ENCODE results near the gene TRAF7.
"Not testable (repeated sequence)": the region's sequence is repeated elsewhere in the genome, so short reads cannot be mapped to it uniquely, and the experiment has no call there.

Gene TRAF7

DNA sequence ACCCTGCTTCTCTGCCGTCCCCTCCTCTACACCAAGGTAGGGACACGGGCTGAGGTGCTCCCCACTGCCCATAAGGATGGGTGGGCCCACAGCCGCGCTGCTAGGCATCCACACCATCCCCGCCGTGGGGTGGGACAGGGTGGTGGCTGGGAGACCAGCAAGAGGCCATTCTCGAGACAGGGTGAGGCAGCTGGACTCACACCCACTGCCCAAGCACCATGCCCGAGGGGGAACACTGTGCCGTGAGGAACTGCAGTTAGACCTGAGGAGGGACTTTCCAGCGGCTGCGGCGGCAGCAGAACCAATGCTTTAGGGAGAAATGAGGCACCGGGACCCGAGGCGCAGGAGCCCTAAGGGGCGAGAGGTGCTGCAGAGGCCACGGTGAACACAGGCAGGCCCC is 33.2 kb upstream of the TRAF7 start:
- in situ Hi-C loops (cut with MboI; ENCODE audit: low sequenced_read_pairs): no loop called here

DNA sequence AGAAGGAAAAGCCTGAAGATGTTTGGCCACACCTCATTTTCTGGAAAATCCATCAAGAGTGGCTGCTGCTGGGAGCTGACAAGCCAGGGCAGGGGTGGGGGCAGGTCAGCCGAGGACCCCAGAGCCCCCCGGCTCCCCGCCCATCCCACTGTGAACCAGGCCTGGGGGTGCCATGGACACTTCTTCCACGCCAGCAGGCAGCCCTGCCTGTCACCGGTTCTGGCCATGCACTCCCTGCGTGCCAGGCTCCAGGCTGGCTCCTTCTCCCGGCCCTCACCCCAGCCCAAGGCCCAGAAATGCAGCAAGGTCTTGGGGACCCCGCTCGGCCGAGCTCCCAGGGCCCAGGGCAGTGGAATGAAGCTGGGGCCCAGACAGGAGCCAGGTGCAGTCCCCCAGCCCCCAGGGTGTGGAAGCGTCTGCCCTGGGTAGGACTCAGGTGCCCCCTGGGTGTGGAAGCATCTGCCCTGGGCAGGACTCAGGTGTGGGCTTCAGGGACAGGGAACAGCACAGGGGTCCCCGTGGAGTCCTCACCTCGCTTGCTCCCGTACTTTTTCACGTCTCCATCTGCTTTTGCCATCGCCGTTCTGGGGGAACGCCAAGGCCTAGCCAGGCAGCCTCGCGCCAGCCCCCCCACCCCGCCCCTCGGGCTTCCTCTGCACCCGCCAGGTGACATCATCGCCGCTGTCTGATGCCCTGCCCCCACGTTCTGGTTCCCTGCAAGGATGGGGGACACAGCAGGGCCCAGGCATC is 32.5 kb upstream of the TRAF7 start:
- in situ Hi-C loops (cut with MboI; ENCODE audit: low sequenced_read_pairs): not testable (repeated sequence)

DNA sequence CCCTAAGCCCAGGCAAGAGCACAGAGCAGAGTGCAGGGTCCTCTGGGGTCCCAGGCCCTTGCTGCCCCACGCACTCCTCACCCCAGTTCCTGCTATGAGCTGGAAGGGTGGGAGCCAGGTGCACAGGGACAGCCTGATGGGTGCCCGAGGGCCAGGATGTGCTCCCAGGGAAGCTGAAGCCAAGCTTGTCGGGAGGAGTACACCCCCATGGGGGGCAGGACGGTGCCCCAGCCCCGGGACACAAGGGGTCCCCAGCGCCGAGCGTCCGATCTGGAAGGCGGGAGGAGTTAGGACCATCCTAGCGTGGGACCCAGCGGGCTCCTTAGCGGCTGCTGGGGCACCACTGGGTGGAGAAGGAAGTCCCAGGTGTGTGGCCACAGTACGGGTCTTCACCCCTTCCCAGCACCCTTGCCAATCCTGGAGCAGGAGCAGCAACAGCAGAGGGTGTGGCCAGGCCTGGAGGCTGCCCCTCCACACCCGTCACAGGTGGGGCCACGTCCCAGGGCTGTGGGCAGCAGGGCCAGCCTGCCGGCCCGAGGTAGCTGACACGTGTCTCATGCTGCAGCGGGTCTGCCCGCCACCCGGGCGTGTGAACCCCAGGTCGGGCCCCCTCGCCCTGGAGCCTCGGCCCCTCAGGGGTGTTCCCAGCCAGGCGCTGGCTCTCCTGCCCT is 31.7 kb upstream of the TRAF7 start:
- in situ Hi-C loops (cut with MboI; ENCODE audit: low sequenced_read_pairs): not testable (repeated sequence)

DNA sequence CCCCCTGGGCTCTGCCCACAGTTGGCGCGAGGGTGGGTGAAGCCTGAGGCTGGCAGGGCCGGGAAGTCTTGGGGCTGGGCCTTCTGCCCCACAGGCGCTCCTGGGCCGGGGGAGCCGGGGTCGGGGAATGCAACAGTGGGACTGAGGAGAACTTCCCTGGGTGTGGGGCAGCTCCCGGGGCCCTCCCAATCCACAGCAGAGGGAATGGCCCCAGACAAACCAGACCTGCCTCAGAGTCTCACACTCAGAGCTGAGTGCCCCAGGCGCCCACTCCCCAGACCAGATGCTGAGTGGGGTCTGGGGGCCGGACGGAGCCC is 31.2 kb upstream of the TRAF7 start:
- in situ Hi-C loops (cut with MboI; ENCODE audit: low sequenced_read_pairs): not testable (repeated sequence)

DNA sequence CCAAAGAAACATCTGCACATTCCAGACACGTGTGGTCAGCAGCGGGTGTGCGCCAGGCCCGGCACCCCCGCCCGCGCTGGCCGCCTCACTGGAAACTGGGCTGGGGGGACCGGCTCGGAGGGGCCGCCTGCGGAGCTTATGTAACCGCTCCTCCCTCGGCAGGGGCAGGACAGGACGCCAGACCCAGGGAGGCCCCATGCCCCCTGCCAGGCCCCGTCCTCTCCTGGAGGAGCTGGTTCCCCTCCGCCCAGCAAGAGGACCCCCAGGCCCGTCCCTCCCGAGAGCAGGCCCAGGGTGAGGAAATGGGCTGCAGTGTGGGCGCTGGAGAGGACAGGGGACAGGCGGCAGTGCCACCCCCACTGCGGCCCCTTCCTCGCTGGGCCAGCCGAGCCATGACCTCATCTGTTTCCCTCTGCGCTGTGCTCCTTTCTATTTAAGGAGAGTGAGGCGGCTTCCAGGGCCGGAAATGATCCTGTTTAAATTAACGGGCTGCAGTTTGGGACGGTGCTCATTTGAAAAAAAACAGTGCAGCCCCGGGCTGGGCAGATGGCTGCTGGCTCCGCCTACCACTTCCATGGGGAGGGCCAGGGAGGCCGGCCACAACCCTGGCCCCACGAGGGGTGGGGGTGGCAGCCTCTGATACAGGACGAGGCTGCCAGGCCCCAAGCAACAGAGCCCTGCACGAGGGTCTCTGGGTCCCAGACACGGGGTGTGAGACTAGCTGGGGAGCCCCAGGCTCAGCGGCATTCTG is 30.7 kb upstream of the TRAF7 start:
- in situ Hi-C loops (cut with MboI; ENCODE audit: low sequenced_read_pairs): loop anchor here (25.0 kb wide), 1 partner anchor 263 kb away; the partner anchor contains the start of gene MEIOB

DNA sequence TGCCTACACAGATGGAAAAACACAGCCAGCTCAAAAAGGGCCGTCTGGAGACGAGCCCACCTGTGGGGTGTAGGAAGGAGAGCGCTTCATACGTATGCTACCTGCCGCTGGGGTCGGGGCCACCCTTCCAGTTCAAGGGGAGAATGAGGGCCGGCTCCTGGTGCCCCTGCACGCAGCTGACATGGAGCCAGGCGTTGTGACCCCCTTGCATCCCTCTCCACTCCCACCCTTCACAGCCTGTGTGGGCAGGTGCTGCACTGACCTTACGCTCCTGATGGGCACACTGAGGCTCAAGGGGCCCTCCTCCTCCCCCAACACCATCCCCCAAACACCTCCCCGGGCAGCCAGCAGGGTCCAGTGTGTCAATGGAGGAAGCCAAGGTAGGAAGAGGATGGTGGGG is 30.0 kb upstream of the TRAF7 start:
- in situ Hi-C loops (cut with MboI; ENCODE audit: low sequenced_read_pairs): loop anchor here (25.0 kb wide), 1 partner anchor 263 kb away; the partner anchor contains the start of gene MEIOB

DNA sequence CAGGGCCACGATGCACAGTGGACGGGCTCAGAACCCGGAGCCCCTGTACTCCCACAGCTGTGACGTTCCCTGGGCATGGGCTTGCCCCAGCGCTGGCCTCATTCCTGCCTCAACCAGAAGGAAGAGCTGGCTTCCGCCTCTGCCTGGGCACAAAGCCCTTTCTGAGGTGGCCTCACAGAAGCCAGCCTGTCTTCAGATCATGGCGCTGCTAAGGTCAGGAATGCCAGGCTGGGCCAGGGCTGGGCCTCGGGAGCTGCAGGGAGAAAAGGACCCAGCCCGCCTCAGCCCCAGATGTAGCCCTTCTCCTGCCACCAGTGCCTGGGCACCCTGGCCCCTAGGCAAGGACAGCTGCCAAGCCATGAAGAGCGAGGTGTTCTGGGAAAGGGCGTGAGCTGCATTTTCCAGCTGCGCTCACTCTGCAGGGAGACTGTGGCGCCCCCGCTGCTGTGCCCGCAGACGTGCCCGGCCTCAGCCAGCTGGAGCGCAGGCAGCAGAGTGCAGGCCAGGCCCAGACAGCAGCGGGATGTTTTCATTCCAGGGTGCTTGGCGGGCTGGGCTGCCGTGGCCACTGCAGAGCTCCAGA is 29.3 kb upstream of the TRAF7 start:
- in situ Hi-C loops (cut with MboI; ENCODE audit: low sequenced_read_pairs): loop anchor here (25.0 kb wide), 1 partner anchor 264 kb away; the partner anchor contains the start of gene MEIOB

DNA sequence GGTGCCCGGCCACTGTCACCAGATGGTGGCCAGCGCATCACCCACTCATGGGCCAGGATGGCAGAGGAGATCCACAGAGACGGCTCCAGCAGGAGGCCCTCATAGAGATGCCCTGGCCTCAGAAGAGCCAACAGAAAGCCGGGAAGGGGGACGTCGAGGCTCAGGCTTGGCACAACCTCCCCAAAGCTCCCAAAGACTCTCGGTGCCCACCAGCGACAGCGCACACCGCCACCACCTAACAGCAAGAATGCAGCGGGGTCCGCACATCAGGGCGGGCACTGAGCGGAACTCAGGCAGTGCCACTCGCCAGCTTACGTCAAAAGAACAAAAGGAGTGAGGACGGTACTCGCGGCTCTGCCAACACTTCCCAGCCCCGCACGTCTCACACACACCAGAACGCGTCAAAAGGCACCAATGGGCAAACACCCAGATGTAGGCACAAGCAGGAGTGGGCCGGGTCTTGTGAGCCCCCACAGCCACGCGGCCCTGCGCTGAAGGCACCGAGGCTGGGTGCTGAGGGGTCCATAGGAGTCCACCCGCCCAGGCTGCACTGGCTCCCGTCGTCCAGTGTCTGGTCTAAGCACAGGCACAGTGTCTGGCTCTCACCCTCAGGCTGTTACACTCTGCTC is 28.5 kb upstream of the TRAF7 start:
- in situ Hi-C loops (cut with MboI; ENCODE audit: low sequenced_read_pairs): loop anchor here (25.0 kb wide), 1 partner anchor 265 kb away; the partner anchor contains the start of gene MEIOB

DNA sequence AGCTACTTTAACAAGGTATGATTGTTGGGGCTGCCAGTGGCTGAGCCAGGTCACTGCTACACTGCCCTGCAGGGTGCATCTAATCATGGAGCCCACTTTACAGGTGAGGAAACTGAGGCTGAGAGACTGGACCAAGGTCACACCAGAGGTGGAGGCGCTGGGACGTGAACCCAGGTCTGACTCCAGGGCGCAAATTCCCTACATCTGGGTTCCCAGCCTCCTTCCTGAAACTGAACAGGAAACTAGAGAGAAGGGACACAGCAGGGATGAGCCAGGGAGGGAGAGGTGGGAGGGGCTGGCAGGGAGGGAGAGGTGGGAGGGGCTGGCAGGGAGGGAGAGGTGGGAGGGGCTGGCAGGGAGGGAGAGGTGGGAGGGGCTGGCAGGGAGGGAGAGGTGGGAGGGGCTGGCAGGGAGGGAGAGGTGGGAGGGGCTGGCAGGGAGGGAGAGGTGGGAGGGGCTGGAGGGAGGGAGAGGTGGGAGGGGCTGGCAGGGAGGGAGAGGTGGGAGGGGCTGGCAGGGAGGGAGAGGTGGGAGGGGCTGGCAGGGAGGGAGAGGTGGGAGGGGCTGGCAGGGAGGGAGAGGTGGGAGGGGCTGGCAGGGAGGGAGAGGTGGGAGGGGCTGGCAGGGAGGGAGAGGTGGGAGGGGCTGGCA is 27.8 kb upstream of the TRAF7 start:
- in situ Hi-C loops (cut with MboI; ENCODE audit: low sequenced_read_pairs): loop anchor here (25.0 kb wide), 1 partner anchor 265 kb away; the partner anchor contains the start of gene MEIOB

DNA sequence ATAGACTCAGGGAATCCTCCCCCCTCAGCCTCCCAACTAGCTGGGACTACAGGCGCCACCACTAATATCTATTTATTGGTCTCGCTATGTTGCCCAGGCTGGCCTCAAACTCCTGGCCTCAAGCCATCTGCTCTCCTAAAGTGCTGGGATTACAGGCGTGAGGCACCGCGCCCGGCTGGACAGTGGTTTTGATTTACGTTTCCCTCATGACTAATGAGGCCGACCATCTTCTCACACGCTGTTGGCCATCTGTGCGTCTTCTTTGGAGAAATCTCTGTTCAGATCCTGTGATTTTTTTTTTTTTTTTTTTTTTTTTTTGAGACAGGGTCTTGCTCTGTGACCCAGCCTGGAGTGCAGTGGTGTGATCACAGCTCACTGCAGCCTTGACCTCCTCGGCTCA is 26.3 kb upstream of the TRAF7 start:
- in situ Hi-C loops (cut with MboI; ENCODE audit: low sequenced_read_pairs): loop anchor here (25.0 kb wide), 1 partner anchor 267 kb away; the partner anchor contains the start of gene MEIOB

DNA sequence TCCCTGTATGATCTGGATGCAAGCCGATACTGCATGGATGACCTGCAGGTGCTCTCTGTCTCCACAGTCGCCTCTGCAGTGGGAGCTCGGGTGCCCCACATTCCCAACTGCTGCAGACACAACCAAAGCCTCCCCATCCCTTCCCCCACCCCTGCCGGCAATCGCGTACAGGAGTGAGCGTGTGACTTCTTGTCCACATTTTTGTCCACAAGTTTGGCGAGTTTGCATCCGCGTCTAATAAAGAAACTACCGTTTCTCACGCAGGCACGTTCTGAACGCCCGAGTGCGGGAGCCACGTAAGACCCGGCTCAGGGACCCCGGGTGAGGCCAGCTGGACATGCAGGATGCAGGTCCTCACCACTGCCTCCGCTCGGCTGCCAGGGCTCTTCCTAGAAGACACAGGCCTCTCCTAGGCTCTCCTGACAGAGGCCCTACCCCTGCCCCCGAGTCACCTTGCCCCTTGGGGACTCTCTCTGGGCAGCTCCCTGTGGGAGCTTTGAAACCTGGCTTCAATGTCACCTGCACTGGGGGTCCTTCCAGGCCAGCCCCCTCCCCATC is 25.6 kb upstream of the TRAF7 start:
- in situ Hi-C loops (cut with MboI; ENCODE audit: low sequenced_read_pairs): loop anchor here (25.0 kb wide), 1 partner anchor 268 kb away; the partner anchor contains the start of gene MEIOB

DNA sequence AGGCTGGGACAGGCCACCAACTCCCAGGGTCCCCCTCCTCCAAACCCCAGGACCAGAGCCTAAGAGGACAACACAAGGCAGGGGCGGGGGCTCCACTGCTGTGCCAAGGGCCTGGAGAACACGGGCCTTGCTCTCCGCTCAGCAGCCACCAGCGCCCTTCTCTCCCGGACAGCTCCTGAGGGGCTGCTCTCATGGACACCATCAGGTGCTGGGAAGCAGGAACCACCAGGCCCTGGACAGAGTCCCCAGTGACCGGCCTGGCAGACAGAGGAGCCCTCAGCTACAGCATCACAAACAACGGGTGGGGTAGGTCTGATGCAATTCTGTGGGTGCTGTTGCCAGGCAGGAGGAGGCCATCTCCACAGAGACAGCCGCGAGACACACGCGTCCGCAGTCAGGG is 21.8 kb upstream of the TRAF7 start:
- in situ Hi-C loops (cut with MboI; ENCODE audit: low sequenced_read_pairs): loop anchor here (25.0 kb wide), 1 partner anchor 271 kb away; the partner anchor contains the start of gene MEIOB

DNA sequence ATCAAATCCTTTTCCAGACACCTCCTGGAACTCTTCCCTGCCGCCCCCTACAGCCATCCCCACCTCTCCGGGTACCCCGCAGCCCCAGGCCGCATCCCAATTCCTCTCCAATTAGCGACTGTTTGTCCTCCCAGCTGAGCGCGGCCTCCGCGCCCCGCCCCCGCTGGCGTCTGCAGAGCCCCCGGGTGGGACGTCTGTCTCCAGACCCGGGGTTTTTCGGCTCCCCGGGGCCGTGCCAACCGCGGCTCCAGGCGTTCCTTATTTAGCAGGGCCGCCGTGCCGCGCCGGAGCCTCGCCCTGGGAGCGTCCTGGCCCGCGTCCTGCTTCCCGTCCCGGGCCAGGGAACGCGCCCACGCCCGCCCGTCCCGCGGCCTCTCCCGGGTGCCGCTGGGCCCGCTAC is 20.5 kb upstream of the TRAF7 start:
- in situ Hi-C loops (cut with MboI; ENCODE audit: low sequenced_read_pairs): loop anchor here (25.0 kb wide), 1 partner anchor 273 kb away; the partner anchor contains the start of gene MEIOB

DNA sequence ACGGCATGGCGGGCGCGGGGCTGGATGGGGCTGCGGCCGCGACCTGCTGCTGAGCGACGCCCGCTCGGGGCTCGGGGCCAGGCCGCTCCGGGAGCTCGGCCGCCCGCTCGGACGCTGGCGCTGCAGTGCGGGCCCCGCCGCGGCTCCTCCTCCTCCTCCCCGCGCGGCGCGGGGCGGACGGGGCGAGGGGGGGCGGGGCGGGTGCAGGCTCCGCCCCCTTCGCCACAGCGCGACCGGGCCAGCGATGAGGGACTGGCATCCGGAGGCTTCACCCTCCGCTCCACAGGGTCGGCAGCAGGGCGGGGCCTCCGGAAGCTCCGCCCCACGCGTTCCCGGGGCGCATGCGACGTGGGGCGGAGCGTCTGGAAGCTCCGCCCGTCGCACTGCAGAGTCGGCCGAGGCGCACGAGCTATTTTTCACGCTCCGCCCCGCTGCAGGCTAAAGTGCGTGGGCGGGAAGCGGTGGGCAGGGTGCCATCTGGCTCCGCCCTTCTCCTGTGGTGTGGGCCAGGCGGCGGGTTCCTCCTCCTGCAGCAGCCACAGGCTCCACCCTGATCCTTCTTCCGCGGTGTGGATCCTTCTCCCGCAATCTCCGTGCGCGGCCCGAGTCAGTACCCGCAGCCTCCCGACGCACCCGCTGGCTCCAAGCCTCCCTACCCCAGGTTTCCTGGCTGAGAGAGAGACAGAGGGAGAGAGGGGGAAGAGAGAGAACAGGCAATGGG is 19.7 kb upstream of the TRAF7 start, which contains the start of gene PKD1:
TSS of gene PKD1 (minus strand) at position 129 of the 721 bp plus-strand sequence. CDS start 209 bp downstream, outside the sequence.
- in situ Hi-C loops (cut with MboI; ENCODE audit: low sequenced_read_pairs): loop anchor here (25.0 kb wide), 1 partner anchor 274 kb away; the partner anchor contains the start of gene MEIOB

DNA sequence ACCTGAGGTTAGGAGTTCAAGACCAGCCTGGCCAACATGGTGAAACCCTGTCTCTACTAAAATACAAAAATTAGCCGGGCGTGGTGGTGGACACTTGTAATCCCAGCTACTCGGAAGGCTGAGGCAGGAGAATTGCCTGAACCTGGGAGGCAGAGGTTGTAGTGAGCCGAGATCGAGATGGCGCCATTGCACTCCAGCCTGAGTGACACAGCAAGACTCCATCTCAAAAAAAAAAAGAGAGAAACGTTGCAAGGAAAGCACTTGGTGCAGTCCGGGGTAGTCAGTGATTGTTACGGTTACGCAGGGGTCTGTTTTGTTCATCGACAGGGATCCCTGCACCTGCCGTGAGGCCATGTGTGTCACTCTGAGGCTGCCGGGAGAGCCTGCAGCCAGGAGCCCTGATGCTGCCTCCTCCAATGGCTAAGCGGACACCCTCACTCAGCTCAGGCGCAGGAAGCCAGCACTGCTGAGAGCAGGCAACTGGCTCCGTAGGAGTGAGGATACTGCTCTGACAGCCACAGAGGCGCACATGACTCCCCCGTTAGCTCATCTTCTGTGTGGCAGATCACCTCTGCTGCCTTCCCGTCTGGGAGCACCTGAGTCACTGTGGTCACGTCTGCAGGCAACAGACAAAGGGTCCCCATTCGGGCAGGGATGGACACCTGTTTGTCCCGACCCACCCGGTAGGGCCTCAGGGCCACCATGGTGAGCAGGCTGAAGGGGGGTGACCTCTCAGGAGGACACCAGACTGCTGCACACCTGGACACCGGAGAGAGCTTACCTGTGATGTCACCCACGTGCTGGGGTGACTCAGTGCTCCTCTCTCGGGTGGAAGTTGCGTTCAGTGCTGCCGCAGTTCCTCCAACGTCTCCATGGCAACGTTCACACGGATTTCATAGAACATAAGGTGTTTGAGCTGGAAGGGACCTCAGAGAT is 12.4 kb upstream of the TRAF7 start:
- in situ Hi-C loops (cut with MboI; ENCODE audit: low sequenced_read_pairs): loop anchor here (5.0 to 25.0 kb wide), 2 partner anchors 121 to 281 kb away; partner anchors contain the start of gene MEIOB

DNA sequence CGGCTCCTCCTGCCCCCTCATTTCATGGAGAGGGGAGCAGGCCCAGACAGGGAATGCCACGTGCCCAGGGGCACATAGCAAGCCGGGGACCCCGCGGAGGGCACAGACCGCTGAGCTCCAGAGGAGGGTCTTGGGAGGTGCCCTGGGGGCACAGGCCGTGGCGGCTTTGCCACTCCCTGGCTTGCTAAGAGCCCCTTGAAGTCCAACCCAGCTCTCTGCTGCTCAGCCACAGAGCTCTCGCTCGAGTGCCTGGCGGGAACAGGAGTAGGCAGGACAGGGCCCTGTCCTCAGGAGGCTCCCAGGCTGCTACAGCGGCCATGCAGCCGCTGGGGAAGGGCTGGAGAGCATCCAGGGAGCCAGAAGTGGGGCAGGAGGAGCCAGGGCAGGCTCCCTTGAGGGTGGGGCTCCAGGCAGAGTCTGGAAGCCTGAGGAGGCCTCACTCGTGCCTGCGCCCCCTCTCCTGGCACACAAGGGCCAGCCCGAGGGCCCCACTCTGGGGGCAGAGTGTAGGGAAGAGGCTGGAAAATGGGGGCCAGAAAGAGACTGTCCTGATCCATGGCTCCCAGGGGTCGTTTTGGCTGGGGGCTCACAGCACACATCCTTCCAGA is 11.6 kb upstream of the TRAF7 start:
- in situ Hi-C loops (cut with MboI; ENCODE audit: low sequenced_read_pairs): loop anchor here (5.0 to 25.0 kb wide), 2 partner anchors 122 to 282 kb away; partner anchors contain the start of gene MEIOB

DNA sequence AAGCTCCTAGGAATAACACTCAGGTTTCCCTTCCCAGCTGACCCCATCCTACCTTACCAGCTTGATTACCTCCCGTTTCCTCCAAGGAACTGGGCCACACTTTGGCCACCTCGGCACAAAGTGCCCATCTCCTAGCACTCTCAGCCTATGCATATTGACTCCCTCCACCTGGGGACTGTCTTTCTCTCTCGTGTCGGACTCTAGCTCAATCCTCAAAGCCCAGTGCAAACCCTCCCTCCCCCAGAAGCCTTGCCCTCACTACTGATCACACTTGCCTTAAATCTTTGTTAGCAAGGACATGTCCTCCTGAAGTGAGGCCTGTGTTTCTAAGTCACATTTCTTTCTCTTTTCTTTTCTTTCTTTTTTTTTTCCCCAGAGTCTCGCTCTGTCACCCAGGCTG is 9.7 kb upstream of the TRAF7 start:
- in situ Hi-C loops (cut with MboI; ENCODE audit: low sequenced_read_pairs): loop anchor here (25.0 kb wide), 1 partner anchor 284 kb away; the partner anchor contains the start of gene MEIOB
